SKM-1 treated with dmso at 0.1 percent for 144 hours (cell line): Measurements from ENCODE around the gene CDC45.
"Not testable (repeated sequence)": the region's sequence is repeated elsewhere in the genome, so short reads cannot be mapped to it uniquely, and the experiment has no call there.

ENCODE experiments used
- DNase-seq: peaks from one replicate; lab custom pipeline; 2025; ENCODE audit not compliant: unreplicated experiment; lab: John Stamatoyannopoulos, UW

The CDC45 gene

DNA sequence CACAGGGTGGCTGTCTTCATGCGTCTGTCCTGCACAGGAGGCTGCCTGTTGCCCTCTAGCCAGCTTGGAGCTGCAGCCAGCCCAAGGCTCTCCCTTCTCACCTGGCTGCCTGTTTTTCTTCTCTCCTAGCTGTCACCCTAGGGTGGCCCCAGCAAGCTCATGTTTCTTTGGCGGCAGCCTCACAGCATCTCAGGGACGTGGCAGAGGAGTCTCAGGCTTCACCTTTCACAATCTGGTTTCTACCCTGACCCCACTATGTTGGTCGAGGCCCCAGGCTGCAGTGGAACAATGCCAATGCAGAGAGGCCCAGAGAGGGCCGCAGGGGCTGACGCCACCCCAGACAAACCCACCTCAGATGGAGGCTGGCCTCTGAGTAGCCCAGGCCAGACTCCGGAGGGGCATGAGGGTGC lies 47.0 kb downstream of the CDC45 start:
- DNase-seq = no peak

DNA sequence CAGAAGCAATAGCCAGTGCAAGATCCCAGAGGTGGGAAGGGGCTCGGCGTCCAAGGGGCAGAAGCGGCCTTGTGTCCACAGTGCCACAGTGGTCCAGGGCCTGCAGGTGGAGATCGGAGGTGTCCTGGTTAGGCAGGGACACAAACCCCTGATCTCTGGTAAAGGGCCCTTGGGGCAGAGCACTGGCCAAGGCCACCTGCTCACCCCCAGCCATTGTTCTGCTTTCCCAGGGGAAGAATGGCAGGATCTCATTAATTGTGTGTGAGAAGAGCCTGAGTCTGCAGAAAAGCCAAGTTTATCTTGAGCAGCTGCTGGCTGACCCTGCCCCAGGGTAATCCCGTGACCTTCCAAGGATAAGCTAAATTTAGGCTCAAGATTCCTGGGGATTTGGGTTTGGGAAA lies 47.6 kb downstream of the CDC45 start:
- DNase-seq = no peak

DNA sequence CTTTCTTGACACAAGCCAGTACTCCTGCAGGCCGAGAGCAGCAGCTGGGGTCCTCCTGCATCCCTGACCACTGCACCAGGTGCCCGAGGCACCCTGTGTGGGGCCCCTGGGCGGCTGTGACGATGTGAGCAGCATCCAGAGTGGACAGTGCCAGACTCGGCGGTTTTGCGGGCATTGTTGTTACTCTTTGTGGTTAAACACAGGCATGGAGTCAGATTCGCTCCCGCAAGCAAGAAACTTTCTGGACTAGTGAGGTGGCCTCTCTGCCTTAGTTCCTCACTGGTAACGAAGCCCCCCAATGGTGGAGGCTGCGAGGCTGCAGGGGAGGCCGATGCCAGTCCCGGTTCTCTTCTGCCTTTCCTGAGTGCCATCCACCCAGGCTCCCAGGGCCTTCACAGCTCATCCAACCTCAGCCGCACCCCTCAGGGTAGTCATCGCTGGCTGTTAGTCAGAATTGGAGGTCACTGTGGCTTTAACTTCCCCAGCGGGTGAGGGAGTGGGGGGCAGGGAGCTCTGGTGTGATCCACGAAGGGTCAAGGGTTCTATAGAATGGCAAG lies 48.2 kb downstream of the CDC45 start:
- DNase-seq = no peak

DNA sequence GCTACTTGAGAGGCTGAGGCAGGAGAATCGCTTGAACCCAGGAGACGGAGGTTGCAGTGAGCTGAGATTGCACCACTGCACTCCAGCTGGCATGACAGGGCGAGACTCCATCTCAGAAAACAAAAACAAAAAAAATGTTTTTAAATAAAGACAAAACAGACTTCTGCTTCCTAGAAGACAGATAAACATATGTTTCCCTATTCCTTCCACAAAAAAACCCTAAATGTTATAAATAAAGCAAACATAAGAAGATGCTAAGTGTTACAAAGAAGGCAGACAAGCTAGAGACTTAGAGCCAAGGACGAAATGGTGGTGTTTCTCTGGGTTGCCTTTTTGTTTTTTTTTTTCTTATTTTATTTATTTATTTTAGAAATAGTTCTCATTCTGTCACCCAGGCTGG lies 50.1 kb downstream of the CDC45 start:
- DNase-seq = no peak

DNA sequence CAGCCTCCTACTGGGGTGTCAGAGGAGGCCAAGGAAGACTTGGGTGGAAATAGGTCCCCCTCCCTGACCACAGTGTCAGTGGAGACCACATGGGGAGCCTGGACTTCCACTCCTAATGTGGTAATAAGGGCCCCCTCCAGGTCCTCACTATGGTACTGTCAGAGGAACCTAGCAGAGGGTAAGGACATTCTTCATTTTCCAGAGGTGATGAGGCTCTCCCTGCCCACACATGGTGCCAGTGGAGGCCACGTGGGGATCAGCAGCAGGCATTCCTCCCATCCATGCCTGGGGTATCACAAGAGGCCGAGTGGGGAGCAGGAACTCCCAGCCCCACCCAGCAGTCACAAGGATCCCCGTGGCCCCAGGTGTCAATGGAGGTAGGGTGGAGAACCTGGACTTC lies 51.0 kb downstream of the CDC45 start:
- no peak for DNase-seq

DNA sequence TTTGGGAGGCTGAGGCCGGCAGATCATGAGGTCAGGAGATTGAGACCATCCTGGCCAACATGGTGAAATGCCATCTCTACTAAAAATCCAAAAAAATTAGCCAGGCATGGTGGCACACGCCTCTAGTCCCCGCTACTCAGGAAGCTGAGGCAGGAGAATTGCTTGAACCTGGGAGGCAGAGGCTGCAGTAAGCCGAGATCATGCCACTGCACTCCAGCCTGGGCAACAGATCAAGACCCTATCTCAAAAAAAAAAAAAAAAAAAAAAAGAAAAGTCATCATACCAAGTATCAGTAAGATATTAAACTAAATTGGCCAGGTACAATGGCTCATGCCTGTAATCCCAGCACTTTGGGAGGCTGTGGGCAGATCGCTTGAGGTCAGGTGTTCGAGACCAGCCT lies 51.6 kb downstream of the CDC45 start:
- DNase-seq = not testable (repeated sequence)

DNA sequence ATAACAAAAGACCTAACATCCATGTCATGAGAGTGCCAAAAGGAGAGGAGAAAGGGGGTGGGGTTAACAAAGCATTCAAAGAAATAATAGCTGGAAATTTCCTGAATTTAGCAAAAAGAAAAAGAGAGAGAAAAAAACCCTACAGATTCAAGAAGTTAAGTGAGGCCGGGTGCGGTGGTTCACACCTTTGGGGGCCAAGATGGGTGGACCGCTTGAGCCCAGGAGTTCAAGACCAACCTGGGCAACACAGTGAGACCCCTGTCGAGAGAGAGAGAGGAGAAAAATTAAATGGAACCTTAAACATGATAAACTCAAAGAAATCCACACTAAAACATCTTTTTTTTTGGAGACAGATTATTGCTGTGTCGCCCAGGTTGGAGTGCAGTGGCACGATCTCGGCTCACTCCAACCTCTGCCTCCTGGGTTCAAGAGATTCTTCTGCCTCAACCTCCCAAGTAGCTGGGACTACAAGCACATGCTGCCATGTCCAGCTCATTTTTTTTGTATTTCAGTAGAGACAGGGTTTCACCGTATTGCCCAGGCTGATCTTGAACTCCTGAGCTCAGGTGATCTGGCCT lies 53.4 kb downstream of the CDC45 start:
- DNase-seq = no peak

DNA sequence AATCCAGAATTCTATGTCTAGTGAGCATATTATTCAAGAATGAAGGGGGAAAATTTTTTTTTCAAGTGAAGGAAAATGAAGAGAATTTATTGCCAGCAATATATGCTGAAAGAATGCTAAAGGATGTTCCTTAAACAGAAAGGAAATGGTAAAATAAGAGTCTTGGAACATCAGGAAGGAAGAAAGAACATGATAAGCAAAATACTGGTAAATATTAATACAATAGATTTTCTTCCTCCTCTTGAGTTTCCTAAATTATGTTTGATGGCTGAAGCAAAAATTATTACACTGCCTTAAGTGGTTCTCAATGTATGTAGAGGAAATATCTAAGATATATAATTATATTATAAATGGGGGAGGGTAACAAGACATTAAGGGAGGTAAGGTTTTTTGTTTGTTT lies 54.1 kb downstream of the CDC45 start:
- no peak for DNase-seq

DNA sequence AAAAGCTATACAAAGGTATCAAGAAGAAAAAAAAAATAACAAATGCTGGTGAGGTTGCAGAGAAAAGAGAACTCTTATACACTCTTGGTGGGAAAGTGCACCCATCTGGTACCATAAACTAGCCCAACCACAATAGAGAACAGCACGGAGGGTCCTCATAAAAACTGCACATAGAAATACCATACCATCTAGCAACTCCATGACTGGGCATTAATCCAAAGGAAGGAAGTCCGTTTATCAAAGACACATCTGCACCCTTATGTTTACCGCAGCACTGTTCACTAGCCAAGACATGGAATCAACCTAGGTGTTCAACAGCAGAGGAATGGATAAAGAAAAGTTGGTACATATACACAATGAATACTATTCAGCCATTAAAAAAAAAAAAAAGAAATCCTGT lies 55.3 kb downstream of the CDC45 start:
- no peak for DNase-seq

DNA sequence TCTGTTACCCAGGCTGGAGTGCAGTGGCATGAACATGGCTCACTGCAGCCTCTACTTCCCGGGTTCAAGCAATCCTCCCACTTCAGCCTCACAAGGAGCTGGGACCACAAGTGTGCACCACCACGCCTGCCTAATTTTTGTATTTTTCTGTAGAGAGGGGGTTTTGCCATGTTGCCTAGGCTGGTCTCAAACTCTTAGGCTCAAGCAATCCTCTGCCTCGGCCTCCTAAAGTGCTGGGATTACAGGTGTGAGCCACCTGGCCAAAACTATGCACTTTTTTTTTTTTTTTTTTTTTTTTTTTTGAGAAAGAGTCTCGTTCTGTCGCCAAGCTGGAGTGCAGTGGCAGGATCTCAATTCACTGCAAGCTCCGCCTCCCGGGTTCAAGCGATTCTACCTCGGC lies 56.8 kb downstream of the CDC45 start:
- no peak for DNase-seq

DNA sequence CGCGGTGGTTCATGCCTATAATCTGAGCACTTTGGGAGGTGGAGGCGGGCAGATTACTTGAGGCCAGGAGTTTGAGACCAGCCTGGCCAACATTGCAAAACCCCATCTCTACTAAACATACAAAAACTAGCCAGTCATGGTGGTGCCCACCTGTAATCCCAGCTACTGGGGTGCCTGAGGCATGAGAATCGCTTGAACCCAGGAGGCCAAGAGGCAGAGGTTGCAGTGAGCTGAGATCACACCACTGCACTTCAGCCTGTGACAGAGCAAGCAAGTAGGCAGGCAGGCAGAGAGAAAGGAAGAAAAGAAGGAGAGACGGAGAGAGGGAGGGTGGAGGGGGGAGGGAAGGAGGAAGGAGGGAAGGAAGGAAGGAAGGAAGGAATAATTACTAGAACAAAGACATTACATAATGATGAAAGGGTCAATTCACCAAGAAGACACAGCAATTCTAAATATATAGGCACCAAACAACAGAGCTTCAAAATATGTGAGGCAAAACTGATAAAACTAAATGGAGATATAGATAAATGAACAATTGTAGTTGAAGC lies 58.3 kb downstream of the CDC45 start:
- DNase-seq = no peak

DNA sequence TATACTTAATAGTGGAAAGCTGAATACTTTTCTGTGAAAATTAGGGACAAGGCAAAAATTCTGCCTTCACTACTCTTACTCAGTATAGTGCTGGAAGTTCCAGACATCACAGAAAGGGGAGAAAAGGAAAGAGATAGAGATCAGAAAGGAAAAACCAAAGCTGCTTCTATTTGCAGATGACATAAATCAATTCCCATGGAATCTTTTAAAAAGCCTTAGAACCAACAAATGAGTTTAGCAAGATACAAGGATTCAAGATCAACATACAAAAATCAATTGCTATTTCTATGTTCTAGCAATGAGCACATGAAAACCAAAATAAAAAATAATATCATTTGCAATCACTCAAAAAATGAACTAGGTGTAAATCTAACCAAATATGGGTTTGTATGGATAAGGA lies 60.7 kb downstream of the CDC45 start:
- DNase-seq = no peak

DNA sequence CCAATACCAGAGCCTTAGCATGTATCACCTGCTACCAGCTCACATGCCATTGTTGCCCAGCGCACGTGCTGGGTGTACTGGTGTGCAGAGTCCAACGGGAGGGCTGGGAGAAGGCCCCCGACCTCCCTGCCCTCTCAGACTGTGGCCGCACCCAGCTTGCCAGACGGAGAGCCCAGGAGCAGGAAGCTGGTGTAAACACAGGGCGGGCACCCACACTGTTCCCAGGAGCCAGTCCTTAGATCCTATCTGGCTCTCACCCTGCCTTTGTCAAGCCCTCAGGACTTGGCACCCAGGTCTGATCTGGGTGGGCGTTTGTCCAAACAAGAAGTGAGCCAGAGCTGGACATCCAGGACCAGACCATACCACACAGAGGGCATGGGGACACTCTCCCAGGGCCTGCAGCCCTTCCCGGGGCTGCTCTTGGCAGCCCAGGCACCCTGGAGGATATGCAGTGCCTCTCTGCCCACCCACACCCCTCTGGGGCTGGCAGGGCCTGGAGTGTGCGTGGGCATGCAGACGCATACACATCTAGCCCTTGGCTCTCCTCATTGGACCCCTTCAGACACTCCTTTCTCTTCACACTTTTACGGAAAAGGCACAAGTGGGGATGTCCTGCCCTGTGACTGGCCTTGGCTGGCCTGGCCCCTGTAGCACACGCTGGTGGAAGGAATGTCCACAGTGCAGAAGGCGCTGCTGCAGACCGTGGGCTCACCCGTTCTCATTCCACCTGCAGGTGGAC lies 64.4 kb downstream of the CDC45 start:
- DNase-seq = no peak

DNA sequence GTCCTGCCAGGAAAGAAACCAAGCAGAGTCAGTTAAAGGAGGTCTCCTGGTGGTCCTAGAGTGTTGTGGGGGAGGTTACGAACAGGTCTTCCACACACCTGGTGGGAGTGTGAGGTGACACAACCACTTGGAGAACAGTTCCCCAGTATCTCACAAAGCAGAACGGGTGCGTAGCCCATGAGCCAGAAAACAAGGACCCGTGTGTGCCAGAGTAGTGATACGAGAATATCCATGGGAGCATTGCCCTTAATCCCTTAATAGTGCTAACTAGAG lies 66.2 kb downstream of the CDC45 start:
- no peak for DNase-seq

DNA sequence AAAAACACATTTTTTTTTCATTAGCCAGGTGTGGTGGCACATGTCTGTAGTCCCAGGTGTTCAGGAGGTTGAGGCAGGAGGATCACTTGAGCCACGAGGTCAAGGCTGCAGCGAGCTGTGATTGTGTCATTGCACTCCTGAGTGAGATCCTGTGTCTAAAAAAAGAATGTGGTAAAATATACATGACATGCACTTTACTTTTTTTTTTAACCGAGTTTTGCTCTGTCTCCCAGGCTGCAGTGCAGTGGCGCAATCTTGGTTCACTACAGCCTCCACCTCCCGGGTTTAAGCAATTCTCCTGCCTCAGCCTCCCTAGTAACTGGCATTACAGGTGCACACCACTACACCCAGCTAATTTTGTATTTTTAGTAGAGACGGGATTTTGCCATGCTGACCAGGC lies 67.0 kb downstream of the CDC45 start:
- DNase-seq = peak; percentile 48

DNA sequence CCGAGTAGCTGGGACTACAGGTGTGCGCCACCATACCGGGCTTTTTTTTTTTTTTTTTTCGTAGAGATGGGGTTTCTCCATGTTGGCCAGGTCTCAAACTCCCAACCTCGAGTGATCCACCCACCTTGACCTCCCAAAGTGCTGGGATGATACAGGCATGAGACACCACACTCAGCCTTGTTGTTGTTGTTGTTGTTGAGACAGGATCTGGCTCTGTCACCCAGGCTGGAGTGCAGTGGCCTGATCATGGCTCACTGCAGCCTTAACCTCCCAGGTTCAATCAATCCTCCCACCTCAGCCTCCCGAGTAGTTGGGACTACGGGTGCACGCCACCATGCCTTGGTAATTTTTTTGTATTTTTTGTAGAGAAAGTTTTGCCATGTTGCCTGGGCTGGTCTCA lies 67.9 kb downstream of the CDC45 start:
- DNase-seq = no peak

DNA sequence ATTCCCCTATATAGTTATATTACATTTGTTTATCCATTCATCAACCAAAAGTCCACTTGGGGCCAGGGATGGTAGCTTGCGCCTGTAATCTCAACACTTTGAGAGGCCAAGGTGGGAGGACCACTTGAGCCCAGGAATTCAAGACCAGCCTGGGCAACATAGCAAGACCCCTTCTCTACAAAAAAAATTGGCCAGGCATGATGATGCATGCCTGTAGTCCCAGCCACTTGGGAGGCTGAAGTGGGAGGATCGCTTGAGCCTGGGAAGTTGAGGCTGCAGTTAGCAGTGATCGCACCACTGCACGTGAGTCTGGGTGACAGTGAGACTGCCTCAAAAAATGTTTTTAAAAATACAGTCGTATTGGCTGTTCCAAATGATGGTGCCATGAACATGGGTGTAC lies 68.7 kb downstream of the CDC45 start:
- not testable (repeated sequence) for DNase-seq

DNA sequence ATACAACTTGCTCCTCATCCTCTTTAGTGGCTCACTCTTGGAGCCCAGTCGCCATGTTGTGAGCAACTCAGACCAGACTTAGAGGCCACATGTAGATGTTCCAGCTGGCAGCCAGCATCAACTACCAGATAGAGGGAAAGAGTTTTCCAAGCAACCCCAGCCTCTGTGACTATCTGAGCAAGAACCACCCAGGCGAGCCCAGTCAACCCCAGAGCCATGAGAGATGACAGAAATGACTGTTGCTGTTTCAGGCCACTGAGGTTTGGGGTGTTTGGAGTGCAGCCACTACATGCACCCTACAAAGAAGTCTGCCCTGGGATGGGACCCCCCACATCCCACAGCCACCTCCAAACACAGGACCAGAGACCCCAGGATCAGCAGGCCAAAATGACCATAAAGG lies 69.2 kb downstream of the CDC45 start:
- no peak for DNase-seq

DNA sequence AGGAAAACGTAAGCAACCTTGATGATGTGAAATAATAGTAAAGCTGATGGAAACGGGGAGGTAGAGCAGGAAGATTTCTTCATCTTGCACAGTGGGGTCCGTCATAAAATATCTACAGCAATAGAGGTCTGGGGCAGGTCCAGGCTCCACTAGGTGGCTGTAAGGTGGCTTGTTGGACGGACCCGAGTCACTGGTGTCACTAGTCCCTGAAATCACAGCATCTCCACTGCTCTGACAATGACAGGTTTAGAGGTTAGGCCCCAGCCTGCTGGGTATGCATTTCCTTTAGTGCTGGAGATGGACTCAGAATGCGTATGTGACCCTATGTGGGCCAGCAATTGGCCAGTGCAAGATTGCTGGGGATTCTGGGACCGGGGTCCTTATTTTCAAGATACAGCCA lies 69.7 kb downstream of the CDC45 start:
- no peak for DNase-seq

DNA sequence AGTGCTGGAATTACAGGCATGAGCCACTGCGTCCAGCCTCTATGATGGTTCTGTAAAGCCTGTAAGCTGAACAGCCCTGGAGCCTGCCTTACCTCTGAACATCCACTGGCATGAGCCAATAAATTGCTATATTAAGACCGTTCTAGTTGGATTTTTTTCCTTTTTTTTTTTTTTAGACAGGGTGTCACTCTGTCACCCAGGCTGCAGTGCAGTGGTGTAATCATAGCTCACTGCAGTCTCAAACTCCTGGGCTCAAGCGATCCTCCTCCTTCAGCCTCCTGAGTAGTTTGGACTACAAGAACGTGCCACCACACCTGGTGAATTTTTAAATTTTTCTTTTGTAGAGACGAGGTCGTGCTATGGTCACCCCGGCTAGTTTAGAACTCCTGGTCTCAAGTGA lies 70.7 kb downstream of the CDC45 start:
- no peak for DNase-seq

DNA sequence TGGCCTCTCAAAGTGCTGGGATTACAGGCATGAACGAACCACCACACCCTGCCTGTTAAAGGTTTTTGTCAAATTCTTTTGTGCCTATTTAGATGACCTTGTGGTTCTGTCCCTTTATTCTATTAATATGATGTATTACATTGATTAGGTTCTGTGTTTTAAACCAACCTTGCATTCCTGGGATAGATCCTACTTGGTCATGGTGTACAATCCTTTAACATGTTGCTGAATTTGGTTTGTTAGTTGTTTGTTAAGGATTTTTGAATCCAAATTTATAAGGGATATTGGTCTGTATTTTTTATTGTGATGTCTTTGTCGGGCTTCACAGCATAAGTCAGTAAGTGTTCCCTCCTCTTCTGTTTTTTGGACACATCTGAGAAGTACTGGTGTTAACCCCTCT lies 73.5 kb downstream of the CDC45 start:
- DNase-seq = no peak

DNA sequence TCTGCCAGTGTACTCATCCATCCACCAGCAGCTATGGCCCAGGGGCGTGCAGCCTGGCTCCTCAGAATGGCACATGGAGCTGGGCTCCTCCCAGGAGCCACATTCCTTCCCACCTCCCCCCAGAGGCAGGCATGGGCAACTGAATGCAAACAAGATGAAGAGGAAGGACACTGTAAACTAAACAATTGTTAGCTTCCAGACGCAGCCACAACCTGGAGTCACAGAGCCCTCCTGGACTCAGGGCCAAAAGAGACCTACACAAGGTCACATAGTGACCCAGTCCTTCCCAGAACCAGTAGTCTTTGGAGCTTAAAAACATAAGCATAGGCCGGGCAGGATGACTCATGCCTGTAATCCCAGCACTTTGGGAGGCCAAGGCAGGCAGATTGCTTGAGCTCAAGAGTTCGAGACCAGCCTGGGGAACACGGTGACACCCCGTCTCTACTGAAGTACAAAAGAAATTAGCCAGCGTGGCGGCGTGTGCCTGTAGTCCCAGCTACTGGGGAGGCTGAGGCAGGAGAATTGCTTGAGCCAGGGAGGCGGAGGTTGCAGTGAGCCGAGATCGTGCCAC lies 75.2 kb downstream of the CDC45 start:
- DNase-seq = no peak
